Activated naive CD4-positive, alpha-beta T cell treated with anti-CD3 and anti-CD28 coated beads for 36 hours (primary cell): ENCODE measurements around the gene MED27. TPM values are rescaled to one million over a fixed set of nuclear protein-coding genes. Genes with fewer than 3 reads are reported as not detected.

Experiments used
- CTCF ChIA-PET: fragments of 350-600 bp; sonication (Branson Sonifier 250); formaldehyde crosslinking; loops from one replicate; lab custom pipeline; 2021; ENCODE audit warnings: antibody characterized with exemption; lab: Charles Lee
- DNase-seq: peaks from one replicate; pipeline ENCODE4 v3.0.0-alpha.2; 2020
- H3K27ac Mint-ChIP-seq: one replicate; pipeline ENCODE4 v1.8.0; 2021; ENCODE audit warnings: mild to moderate bottlenecking, mixed read lengths
- H3K27me3 Mint-ChIP-seq: one replicate; pipeline ENCODE4 v1.8.0; 2021; ENCODE audit warnings: low read depth, mixed read lengths
- H3K36me3 Mint-ChIP-seq: one replicate; pipeline ENCODE4 v1.8.0; 2021; ENCODE audit warnings: low read depth, mixed read lengths
- H3K4me1 Mint-ChIP-seq: one replicate; pipeline ENCODE4 v1.8.0; 2021; ENCODE audit warnings: low read depth, mixed read lengths
- H3K4me3 Mint-ChIP-seq: one replicate; pipeline ENCODE4 v1.8.0; 2021; ENCODE audit warnings: mild to moderate bottlenecking, moderate library complexity, mixed read lengths
- H3K9me3 Mint-ChIP-seq: one replicate; pipeline ENCODE4 v1.8.0; 2021; ENCODE audit warnings: mixed read lengths
- intact Hi-C: fragments of 100-400 bp; cut with micrococcal nuclease; formaldehyde crosslinking; loops from one replicate; pipeline ENCODE4 v1.15.1; 2023
- total RNA-seq, 2 experiments: library from RNA; stranded (reverse); gene quantifications; one replicate each; pipeline ENCODE4 v1.2.3, GENCODE V29; 2021

Gene MED27
- total RNA-seq, 2 experiments from 2014 or later, result 27.7 to 31.3 TPM

DNA sequence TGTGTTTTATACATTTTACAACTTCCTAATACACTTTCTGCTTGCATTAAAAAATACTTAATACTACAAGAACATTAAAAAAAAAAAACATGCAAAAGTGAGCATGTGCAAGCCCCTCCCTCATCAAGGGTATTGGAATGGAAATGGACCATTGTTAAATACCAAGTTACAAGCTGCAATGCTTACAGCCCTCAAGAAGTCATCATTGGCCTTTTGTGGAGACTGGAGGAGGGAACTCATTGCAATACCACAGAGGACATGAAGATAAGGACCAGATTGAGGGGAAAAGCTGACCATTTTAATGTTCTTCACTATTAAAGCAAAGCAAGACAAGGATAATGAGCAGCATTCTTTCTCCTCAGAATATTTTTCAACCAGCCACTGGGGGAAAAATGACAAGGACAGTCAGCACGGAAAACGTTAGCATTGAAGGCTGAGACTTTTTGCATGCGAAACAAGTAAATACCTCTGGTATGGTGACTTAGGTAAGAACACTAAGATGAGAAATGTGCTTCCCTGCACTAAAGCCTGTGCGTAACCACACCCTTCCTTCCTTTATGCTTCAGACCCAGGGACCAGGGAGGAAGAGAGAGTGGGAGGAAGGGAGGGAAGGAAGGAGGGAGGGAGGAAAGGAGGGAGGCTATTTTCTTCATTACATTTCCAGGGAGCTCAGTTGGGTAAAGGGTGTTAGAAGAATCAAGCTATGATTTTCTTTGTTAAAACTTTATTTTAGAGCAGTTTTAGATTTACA, 198.7 kb downstream of the MED27 start:
- no peak for DNase-seq
- no peaks in the 10 kb centered on the region for H3K27me3 Mint-ChIP-seq
- H3K36me3 Mint-ChIP-seq, result no peaks in the 10 kb centered on the region
- H3K27ac Mint-ChIP-seq, result no peak overlapping the region
- peaks cover 4% of the 10 kb centered on the region for H3K4me1 Mint-ChIP-seq
- H3K4me3 Mint-ChIP-seq, result no peak overlapping the region
- intact Hi-C loops, result no loop called here
- CTCF ChIA-PET, result interaction anchor here (0.5 kb wide), 1 partner anchor 127 kb away, joined by 3 read pairs; no protein-coding TSS in a partner anchor
- H3K9me3 Mint-ChIP-seq, result no peaks in the 10 kb centered on the region

DNA sequence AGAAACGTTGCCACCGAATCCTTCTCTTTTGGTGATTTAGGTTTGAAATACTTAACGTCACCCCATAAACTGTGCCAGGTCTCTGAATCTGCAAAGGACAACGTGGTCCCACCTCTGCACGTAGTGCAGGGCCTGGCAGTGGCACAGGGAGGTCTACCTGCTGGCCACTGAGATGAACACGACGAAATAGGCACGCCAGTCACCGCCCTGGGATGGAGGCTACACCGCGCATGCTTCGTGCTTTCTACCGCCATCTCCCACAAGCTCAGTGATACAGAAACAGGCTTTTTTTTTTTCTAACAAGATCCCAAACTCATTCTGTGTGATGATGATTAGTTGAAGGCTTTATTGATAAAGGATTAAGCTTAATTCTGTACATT, 199.8 kb downstream of the MED27 start:
- CTCF ChIA-PET, result no interaction called here
- Mint-ChIP-seq H3K4me3 (no peak overlapping the region), H3K9me3 (no peaks in the 10 kb centered on the region), H3K4me1 (peaks cover 4% of the 10 kb centered on the region), H3K27me3 (no peaks in the 10 kb centered on the region), H3K27ac (no peak overlapping the region), H3K36me3 (no peaks in the 10 kb centered on the region)
- intact Hi-C loops, result no loop called here
- DNase-seq, result no peak

DNA sequence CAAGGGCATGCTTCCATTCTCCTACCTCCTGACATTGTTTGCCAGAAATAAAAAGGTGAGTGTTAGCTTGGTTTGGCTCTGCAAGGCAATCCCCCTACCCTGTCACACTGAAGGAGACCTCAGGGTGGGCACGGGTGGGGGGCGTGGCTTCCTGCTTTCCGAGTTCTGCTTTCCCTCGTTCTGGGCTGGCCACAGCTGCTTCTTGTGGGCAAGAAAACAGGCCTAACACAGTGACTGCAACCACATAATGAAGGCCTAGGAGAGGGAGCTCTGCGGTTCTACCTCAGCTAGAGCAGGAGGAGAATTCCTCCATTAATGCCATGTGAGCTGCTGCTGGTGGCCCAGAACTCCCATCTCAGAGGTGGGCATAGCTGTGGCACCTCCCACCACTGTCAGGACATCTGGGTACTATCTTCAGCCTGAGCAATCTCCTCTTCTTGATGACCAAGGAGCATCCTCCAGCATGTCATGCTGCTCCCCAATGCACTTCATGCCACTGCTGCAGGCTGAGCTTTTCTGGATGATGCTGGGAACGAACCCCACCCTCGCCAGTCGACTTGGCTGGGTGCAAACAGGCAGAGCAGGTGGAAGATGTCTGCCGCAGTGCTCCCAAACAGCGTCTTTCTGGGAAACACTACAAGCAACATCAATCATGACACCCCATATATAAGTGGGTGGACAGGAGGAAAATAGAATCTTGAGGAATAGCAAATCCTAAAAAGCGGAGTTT, 200.3 kb downstream of the MED27 start:
- Mint-ChIP-seq H3K36me3 (no peaks in the 10 kb centered on the region), H3K27ac (no peak overlapping the region), H3K4me3 (no peak overlapping the region), H3K27me3 (no peaks in the 10 kb centered on the region), H3K4me1 (peaks cover 4% of the 10 kb centered on the region), H3K9me3 (no peaks in the 10 kb centered on the region)
- CTCF ChIA-PET, result interaction anchor here (0.5 to 1.6 kb wide), 2 partner anchors 120 to 122 kb away, joined by 3 read pairs; no protein-coding TSS in a partner anchor
- intact Hi-C loops, result no loop called here
- no peak for DNase-seq

DNA sequence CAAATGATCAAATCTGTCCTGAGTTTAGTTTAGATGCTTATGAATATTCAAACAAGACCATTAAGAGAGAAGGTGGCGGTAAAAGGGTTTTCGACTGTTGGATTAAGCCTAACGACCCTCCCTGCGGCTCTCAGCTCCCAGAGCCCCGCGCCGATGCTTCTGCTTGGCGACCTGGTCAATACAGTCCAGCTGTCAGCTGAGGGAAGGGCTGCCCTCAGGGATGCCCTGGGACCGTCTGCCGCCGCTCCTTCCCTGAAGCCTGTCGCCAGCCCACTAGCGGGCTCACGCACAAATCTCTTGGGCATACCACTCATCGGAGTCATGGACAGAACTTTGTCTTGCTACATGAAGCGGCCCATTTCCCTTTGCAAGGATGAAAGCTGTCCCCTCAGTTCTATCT, 203.2 kb downstream of the MED27 start:
- intact Hi-C loops, result no loop called here
- Mint-ChIP-seq H3K4me3 (no peak overlapping the region), H3K4me1 (peaks cover 4% of the 10 kb centered on the region), H3K27ac (no peak overlapping the region), H3K27me3 (no peaks in the 10 kb centered on the region), H3K9me3 (no peaks in the 10 kb centered on the region), H3K36me3 (no peaks in the 10 kb centered on the region)
- DNase-seq, result no peak
- CTCF ChIA-PET, result interaction anchor here (0.5 kb wide), 1 partner anchor 112 kb away, joined by 3 read pairs; no protein-coding TSS in a partner anchor

DNA sequence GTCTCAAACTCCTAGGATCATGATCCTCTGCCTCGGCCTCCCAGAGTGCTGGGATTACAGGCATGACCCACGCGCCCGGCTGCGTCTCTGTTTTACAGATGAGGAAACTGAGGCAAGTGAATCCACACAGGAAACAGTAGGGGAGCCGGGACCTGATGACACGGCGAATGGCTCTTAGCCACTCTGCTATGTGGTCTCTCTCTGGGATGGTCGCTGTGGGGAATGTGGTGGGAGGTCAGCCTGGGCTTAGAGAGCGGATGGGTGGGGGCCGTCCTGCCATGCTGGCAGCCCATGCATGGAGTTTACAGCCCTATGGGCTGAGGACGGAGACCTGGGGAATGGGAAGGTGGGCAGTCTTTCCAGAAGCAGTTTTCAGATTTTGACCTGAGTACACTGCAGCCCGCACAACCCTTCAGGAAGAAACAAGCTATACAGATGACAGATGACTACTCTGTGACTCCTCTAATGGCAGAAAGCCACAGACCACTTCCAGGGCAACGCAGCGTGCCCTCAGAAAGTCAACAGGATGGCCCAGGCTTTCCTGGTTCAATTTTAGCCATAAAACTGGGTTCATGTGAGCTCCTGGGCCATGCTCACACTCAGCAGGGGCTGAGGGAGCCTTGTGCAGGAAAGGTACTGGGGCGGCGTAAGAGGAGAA, 203.7 kb downstream of the MED27 start:
- CTCF ChIA-PET, result no interaction called here
- Mint-ChIP-seq H3K36me3 (no peaks in the 10 kb centered on the region), H3K27me3 (no peaks in the 10 kb centered on the region), H3K9me3 (no peaks in the 10 kb centered on the region), H3K27ac (no peak overlapping the region), H3K4me3 (no peak overlapping the region), H3K4me1 (peaks cover 2% of the 10 kb centered on the region)
- intact Hi-C loops, result no loop called here
- DNase-seq, result no peak

DNA sequence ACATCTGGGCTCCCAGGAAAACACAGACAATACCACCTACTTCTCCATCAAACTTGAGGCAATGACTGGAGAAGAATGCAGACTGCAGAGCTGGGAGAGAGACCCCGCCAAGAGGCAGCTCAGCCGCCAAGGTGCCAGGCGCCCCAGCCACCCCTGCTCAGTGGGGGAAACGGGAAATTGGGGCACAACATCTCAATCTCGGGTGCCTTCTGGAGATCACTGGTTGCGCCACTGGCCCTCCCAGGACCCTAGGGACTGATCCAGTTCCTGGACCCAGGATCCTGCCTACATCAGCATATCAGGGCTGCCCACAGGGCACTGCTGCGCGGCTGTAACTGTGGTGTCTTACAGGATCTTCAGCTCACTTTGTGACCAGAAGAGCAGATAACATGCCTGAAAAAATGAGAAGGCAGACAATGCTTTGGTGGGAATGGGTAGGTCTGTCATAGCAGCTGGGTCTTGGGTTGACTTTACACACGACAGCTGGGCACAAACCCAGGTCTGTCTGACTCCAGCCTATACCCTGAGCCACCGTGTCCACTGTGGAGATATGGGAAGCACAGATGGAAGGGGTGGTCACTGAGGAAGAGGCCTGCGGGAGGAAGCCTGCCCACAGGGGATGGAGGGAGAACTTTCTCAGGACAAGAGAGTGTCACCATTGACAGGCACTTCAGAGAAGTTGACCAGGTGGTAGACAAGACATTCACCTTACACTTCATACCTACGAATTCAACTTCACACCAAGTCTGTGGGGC, 204.6 kb downstream of the MED27 start:
- H3K36me3 Mint-ChIP-seq, result no peaks in the 10 kb centered on the region
- no peak overlapping the region for H3K27ac Mint-ChIP-seq
- DNase-seq, result no peak
- no peaks in the 10 kb centered on the region for H3K4me1 Mint-ChIP-seq
- intact Hi-C loops, result no loop called here
- H3K27me3 Mint-ChIP-seq, result no peaks in the 10 kb centered on the region
- no peak overlapping the region for H3K4me3 Mint-ChIP-seq
- CTCF ChIA-PET, result no interaction called here
- no peaks in the 10 kb centered on the region for H3K9me3 Mint-ChIP-seq

DNA sequence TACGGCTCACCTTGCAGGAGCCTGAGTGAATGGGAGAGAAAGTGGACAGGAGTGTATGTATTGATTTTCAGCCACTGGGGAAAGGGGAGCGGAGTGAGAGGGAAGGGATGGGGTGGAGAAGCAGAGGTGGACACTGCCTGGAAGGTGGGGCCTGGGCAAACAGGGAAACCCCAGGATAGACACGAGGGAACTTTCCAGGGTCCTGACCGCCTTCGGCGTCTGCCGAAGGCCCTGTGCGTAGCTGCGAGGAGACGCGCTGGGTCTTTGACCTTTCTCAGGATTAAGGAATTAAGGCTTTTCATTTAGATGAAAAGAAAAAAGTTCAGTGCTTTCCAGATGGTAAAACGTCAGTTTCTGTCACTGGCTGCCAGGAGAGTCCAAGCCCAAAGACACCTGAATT, 205.2 kb downstream of the MED27 start:
- Mint-ChIP-seq H3K4me3 (no peak overlapping the region), H3K27ac (no peak overlapping the region), H3K36me3 (no peaks in the 10 kb centered on the region), H3K27me3 (no peaks in the 10 kb centered on the region), H3K9me3 (no peaks in the 10 kb centered on the region), H3K4me1 (no peaks in the 10 kb centered on the region)
- intact Hi-C loops, result no loop called here
- DNase-seq, result no peak
- CTCF ChIA-PET, result no interaction called here

DNA sequence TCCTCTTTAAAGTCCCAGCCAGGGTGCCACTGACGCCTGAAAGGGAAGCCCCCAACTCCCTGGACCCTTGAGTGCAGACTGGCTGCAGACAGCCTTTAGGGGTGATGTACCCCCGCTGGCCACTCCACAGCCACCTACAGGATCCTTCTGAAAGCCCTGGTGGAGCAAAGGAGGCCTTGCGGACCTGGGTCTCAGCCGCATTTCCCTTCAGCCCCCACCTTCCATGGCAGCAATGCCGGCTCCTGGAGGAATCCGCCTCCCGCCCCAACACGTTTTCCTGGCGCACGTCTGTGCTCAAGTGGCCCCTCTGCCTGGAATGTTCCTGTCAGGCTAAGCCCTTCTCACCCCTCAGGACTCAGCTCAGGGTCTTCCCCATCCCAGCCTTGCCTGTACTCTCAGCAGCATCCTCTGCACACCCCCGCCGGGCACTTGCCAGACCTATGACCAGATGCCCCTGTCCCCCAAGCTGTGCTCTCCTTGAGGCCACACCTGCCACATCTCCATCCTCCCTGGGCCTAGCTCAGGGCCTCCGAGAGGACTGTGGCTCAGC, 205.7 kb downstream of the MED27 start:
- intact Hi-C loops, result no loop called here
- no peaks in the 10 kb centered on the region for H3K4me1 Mint-ChIP-seq
- H3K27ac Mint-ChIP-seq, result no peak overlapping the region
- no peaks in the 10 kb centered on the region for H3K9me3 Mint-ChIP-seq
- CTCF ChIA-PET, result no interaction called here
- H3K4me3 Mint-ChIP-seq, result no peak overlapping the region
- no peak for DNase-seq
- H3K36me3 Mint-ChIP-seq, result no peaks in the 10 kb centered on the region
- no peaks in the 10 kb centered on the region for H3K27me3 Mint-ChIP-seq

DNA sequence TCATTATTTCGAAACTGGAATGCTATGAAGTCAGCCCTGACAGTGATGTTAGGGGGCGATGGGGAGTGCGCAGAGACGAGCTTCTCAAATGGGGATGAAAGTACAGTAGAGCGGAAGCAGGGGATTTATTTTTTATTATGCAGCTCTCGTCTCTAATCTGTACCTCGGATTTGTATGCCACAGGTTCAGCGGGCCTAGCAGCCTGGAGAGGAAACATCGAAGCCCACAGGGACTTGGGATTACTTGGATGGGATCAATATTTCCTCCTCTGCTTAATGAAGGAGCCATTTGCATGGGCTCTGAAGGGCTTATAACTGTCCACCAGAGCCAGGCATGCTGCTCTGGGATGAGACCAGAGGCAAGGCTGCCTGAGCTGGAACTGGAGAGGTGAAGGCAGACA, 206.3 kb downstream of the MED27 start:
- intact Hi-C loops, result no loop called here
- no peaks in the 10 kb centered on the region for H3K4me1 Mint-ChIP-seq
- H3K27me3 Mint-ChIP-seq, result no peaks in the 10 kb centered on the region
- no peak for DNase-seq
- H3K4me3 Mint-ChIP-seq, result no peak overlapping the region
- H3K27ac Mint-ChIP-seq, result no peak overlapping the region
- CTCF ChIA-PET, result interaction anchor here (0.6 kb wide), 1 partner anchor 360 kb away, joined by 4 read pairs; no protein-coding TSS in a partner anchor
- H3K9me3 Mint-ChIP-seq, result no peaks in the 10 kb centered on the region
- H3K36me3 Mint-ChIP-seq, result no peaks in the 10 kb centered on the region

DNA sequence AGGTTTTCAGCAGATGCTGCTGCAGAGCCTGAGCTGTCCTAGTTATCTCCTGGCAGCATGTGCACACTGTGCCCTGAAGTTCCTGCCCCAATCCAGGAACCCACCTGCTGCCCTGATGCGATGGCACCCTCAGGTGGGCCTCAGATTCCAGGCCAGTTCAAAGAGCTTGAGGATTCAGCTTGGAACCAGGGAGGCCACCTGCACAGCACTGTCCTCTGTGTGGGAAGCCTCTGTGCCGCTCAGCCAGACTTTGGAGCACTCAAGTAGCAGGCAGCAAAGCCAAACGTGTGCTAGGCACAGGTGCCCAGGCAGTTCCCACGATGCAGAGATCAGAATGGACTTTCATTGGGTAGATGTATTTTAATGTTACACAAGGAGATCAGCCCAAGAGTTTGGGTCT, 207.0 kb downstream of the MED27 start:
- Mint-ChIP-seq H3K9me3 (no peaks in the 10 kb centered on the region), H3K27ac (no peak overlapping the region), H3K4me3 (no peak overlapping the region), H3K4me1 (no peaks in the 10 kb centered on the region), H3K27me3 (no peaks in the 10 kb centered on the region), H3K36me3 (no peaks in the 10 kb centered on the region)
- CTCF ChIA-PET, result interaction anchor here (0.6 kb wide), 1 partner anchor 361 kb away, joined by 4 read pairs; no protein-coding TSS in a partner anchor
- intact Hi-C loops, result no loop called here
- no peak for DNase-seq

DNA sequence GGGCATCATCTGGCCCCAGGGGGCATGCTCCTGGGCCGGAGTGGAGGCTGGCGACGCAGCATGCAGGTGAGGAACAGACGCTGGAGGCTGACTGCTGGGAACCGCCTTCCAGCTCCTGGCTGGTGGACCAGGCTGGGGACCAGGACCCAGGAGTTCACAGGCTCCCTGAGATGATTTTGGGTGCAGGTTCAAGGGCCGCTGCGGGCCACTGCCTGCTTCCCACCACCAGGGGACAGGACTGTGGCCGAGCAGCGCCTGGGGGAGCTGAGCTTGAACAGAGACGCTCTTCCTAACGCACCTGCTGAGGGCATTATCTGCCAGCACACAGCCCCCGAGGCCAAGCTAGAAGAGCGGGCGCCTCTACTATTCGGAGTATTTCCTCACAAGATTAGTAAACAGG, 207.7 kb downstream of the MED27 start:
- intact Hi-C loops, result no loop called here
- Mint-ChIP-seq H3K36me3 (no peaks in the 10 kb centered on the region), H3K4me1 (no peaks in the 10 kb centered on the region), H3K4me3 (no peak overlapping the region), H3K9me3 (no peaks in the 10 kb centered on the region), H3K27me3 (no peaks in the 10 kb centered on the region), H3K27ac (no peak overlapping the region)
- CTCF ChIA-PET, result no interaction called here
- DNase-seq, result no peak

DNA sequence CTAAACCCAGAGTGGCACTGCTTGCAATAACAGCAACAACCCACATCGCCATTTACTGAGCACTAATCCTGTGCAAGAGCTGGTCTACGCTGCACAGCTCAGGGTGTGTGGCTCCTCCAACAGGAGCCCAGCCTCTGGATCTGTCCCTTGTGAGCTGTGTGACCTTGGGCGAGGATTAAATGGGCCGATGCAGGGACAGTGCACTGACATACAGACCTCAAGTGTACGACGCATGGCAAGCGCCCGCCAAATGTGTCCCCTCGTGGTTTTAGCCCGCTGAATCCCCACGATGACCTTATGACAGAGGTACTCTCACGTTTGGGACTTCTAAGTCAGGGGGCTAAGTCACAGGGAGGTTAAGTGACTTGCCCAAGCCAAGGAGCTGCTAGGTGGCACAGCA, 209.5 kb downstream of the MED27 start:
- H3K27me3 Mint-ChIP-seq, result no peaks in the 10 kb centered on the region
- no peak for DNase-seq
- no peak overlapping the region for H3K27ac Mint-ChIP-seq
- no peak overlapping the region for H3K4me3 Mint-ChIP-seq
- CTCF ChIA-PET, result no interaction called here
- H3K9me3 Mint-ChIP-seq, result no peaks in the 10 kb centered on the region
- no peaks in the 10 kb centered on the region for H3K36me3 Mint-ChIP-seq
- H3K4me1 Mint-ChIP-seq, result no peaks in the 10 kb centered on the region
- intact Hi-C loops, result no loop called here
